H54 (cell line): ENCODE data around the gene CTDSPL.

Experiments used
- DNase-seq: peaks from one replicate; pipeline ENCODE4 v3.0.0; 2011; ENCODE audit warnings: low spot score, mixed read lengths; ENCODE audit not compliant: insufficient read length
- FAIRE-seq: peaks from 3 replicates; lab custom pipeline; 2011; peaks lifted over from hg19 to GRCh38; lab: Jason Lieb, UNC
- POLR2A ChIP-seq: IDR thresholded peaks from 2 replicates; pipeline ENCODE4 v1.6.1; 2011; ENCODE audit warnings: low read depth, mild to moderate bottlenecking, low read length

Gene CTDSPL

GRCh38 chr3:37926611-37927010 is 64.9 kb downstream of the CTDSPL start:
- FAIRE-seq, result no peak
- no peak for DNase-seq
- TF ChIP-seq POLR2A, result no peak

- FAIRE-seq, result no peak
- TF ChIP-seq POLR2A, result no peak
These were observed 68.8 kb downstream of the CTDSPL start for GRCh38 chr3:37930495-37930894.

GRCh38 chr3:37932505-37932904 is 70.8 kb downstream of the CTDSPL start:
- FAIRE-seq, result no peak
- TF ChIP-seq POLR2A, result no peak
- no peak for DNase-seq

More at GRCh38 chr3:37930495-37930894, 68.8 kb downstream of the CTDSPL start:
- DNase-seq, result no peak

- FAIRE-seq (no peak), DNase-seq (no peak)
- no peak for TF ChIP-seq POLR2A
These were observed 73.1 kb downstream of the CTDSPL start for GRCh38 chr3:37934631-37935289.

GRCh38 chr3:37935290-37935668 is 73.6 kb downstream of the CTDSPL start:
- no peak for TF ChIP-seq POLR2A
- DNase-seq (no peak), FAIRE-seq (no peak)

GRCh38 chr3:37935756-37936666 is 74.3 kb downstream of the CTDSPL start:
- DNase-seq (peak; percentile 60), FAIRE-seq (peak; percentile 89)
- TF ChIP-seq POLR2A, result no peak

- no peak for DNase-seq
- no peak for TF ChIP-seq POLR2A
- FAIRE-seq, result no peak
These were observed 75.5 kb downstream of the CTDSPL start for GRCh38 chr3:37937156-37937555.

- DNase-seq (no peak), FAIRE-seq (no peak)
- no peak for TF ChIP-seq POLR2A
These were observed 76.3 kb downstream of the CTDSPL start for GRCh38 chr3:37938011-37938410.

GRCh38 chr3:37940242-37940908 is 78.7 kb downstream of the CTDSPL start:
- DNase-seq, result no peak
- no peak for TF ChIP-seq POLR2A

GRCh38 chr3:37941608-37942508 is 80.2 kb downstream of the CTDSPL start:
- TF ChIP-seq POLR2A, result no peak
- no peak for DNase-seq
- FAIRE-seq, result no peak

More at GRCh38 chr3:37940242-37940908, 78.7 kb downstream of the CTDSPL start:
- no peak for FAIRE-seq

GRCh38 chr3:37942646-37943045 is 81.0 kb downstream of the CTDSPL start:
- FAIRE-seq, result no peak
- TF ChIP-seq POLR2A, result no peak
- DNase-seq, result no peak

GRCh38 chr3:37943126-37943525 is 81.4 kb downstream of the CTDSPL start:
- DNase-seq (no peak), FAIRE-seq (no peak)
- TF ChIP-seq POLR2A, result no peak
